Adrenal gland (tissue), 12 donors: ENCODE results near the gene ITIH3. TPM values are rescaled to one million over a fixed set of nuclear protein-coding genes. Genes with fewer than 3 reads are reported as not detected.

Experiments
- DNase-seq, 7 donors: peaks; one replicate each; pipeline ENCODE4 v3.0.0-alpha.2; 2019 to 2020
- H3K27ac ChIP-seq, 5 donors: fragments of 200-600 bp; sonication (generic) in 4 of 5; 1 replicate in 3 of 5; 2 replicates in 2 of 5; pipeline versions ENCODE4 v1.5.1 to v1.8.0; 2016 to 2020; ENCODE audit warnings: mild to moderate bottlenecking in 1 of 5
- H3K27me3 ChIP-seq: fragments of 200-600 bp; 2 replicates; pipeline ENCODE4 v1.8.0; 2021
- H3K36me3 ChIP-seq, 2 donors: fragments of 200-600 bp; replicated peaks in 1 of 2; 1 replicate in 1 of 2; 2 replicates in 1 of 2; pipeline versions ENCODE4 v1.5.1 to v1.8.0; 2018 to 2022
- H3K4me1 ChIP-seq, 2 donors: fragments of 200-600 bp; replicated peaks in 1 of 2; 1 replicate in 1 of 2; 2 replicates in 1 of 2; pipeline versions ENCODE4 v1.5.1 to v1.8.0; 2018 to 2021
- H3K4me3 ChIP-seq, 4 donors: fragments of 200-600 bp; sonication (generic) in 3 of 4; one replicate each; pipeline ENCODE4 v1.5.1; 2016 to 2018
- H3K9me3 ChIP-seq, 3 donors: fragments of 200-600 bp; sonication (generic) in 1 of 3; replicated peaks in 1 of 3; 1 replicate in 2 of 3; 2 replicates in 1 of 3; pipeline versions ENCODE4 v1.5.1 to v1.8.0; 2016 to 2021
- CTCF ChIP-seq, 6 experiments: fragments of 450-650 bp in 4 of 6; fragments of 200-600 bp in 2 of 6; sonication (generic) in 1 of 6; IDR thresholded peaks; 1 replicate in 5 of 6; 2 replicates in 1 of 6; pipeline versions ENCODE4 v1.5.1 to v1.8.0; 2016 to 2021; ENCODE audit warnings: antibody characterized with exemption in 6 of 6, mild to moderate bottlenecking in 2 of 6, moderate library complexity in 1 of 6
- POLR2A ChIP-seq, 2 donors: fragments of 450-650 bp; IDR thresholded peaks; one replicate each; pipeline ENCODE4 v1.6.1; 2017; ENCODE audit warnings: antibody characterized with exemption in 2 of 2, mild to moderate bottlenecking in 2 of 2, moderate library complexity in 1 of 2
- WGBS, 4 donors: extraction: QIAGEN DNeasy Blood & Tissue Kit in 2 of 4; methylation state at CpG; one replicate each; pipeline versions ENCODE4 v1.1.5 to v1.1.7; 2013 to 2017; 5-methylcytosine and 5-hydroxymethylcytosine counted together
- intact Hi-C, 2 donors: fragments of 100-400 bp; cut with DNase I; formaldehyde crosslinking; loops; one replicate each; pipeline versions ENCODE4 v1.14.1 to v1.15.0; 2022 to 2023
- polyA plus RNA-seq, 3 donors: library from polyadenylated mRNA; stranded (reverse); fragments of 200-250 nt in 2 of 3; fragments of 350-450 nt in 1 of 3; fragmentation: Illumina TruSeq in 1 of 3; extraction: RNeasy Lipid Tissue Mini Kit (QIAGEN cat#74804) in 1 of 3; gene quantifications; one replicate each; pipeline ENCODE4 v1.2.3, GENCODE V29; 2013 to 2014
- total RNA-seq, 9 donors: library from RNA; depleted of rRNA in 4 of 9; stranded (reverse); fragments of >200 nt in 4 of 9; fragments of 120-200 nt in 1 of 9; fragmentation: NEBNext Ultra II Directional in 1 of 9; extraction: Animal tissue kit (Norgen Biotek cat#: 25700) in 1 of 9; gene quantifications; one replicate each; pipeline versions ENCODE4 v1.1.0 to v1.2.4, GENCODE V29; 2013 to 2023
- donor health status: healthy with polysubstance abuse.
- donor health status: Bipolar disorder and iron deficiency.
- donor health status: DM: yes; HTN: yes; CAD: no.
- donor health status: DM: no; HTN: no; CAD: no.
- donor health status: DM: no; HTN: no; CAD: no.
- donor health status: DM: yes; HTN: yes; CAD: no.

The ITIH3 gene
- total and polyA plus RNA-seq, 12 donors: 0.18 to 31.7 (median 3.2) TPM

- 75 to 84% (median 78%) methylated on average over 14 to 17 of the region's 17 CpGs for WGBS, 4 donors
- intact Hi-C loops: no loop called here
- H3K27ac ChIP-seq: no peak overlapping the region
- H3K9me3 ChIP-seq: no peaks in the 10 kb centered on the region
- H3K27me3 ChIP-seq: no peaks in the 10 kb centered on the region
- no peaks in the 10 kb centered on the region for H3K36me3 ChIP-seq
- TF ChIP-seq POLR2A (IDR thresholded peaks at IDR 0.05): no peak
- TF ChIP-seq CTCF (IDR thresholded peaks at IDR 0.05): no peak
- H3K4me3 ChIP-seq: no peak overlapping the region
- DNase-seq: peak in 3 of 7 donors; percentile 9 to 46 (median 15)
- H3K4me1 ChIP-seq: no peaks in the 10 kb centered on the region
Measured at GRCh38 chr3:52777959-52778805, 16.4 kb upstream of the ITIH3 start.

DNA sequence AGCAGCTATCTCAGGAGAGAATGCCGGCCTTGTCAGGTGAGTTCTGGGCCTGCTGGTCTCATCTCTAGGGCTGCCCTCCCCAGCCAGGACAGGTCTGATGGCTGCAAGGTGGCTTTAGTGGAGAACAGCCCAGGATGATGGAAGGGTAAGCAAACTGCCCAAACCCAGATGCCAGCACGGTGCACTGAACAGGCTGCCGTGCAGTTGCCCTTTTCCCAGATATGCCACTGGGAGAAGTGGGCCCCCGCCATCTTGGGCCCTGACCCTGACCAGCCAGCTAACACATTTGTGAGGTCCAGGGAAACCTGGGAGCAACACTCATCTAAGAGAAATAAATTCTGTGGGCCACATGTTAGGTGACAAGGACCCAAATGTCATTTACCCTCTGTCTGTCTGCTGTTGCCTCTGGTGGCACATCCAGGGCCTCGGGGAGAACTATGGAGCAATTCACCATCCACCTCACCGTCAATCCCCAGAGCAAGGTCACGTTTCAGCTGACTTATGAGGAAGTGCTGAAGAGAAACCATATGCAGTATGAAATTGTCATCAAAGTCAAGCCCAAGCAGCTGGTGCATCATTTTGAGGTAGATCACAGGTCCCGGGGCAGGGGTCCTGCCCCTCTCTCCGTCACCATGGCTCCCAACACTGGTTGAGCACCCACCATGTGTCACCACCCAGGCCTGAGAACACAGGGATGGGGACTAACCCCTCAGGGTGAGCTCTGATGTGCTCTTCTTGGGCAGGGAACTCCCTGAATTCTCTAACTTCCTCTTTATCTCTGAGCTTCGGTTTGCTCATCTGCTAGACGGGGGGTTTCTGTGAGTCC, 15.4 kb upstream of the ITIH3 start:
- no peak overlapping the region for H3K27ac ChIP-seq
- no peaks in the 10 kb centered on the region for H3K27me3 ChIP-seq
- H3K36me3 ChIP-seq: no peaks in the 10 kb centered on the region
- peak in 3 of 7 donors; percentile 12 to 38 (median 18) for DNase-seq
- H3K4me3 ChIP-seq: no peak overlapping the region
- WGBS, 4 donors: 68 to 77% (median 75%) methylated on average over 8 to 11 of the region's 11 CpGs
- no peak for TF ChIP-seq POLR2A (IDR thresholded peaks at IDR 0.05)
- TF ChIP-seq CTCF (IDR thresholded peaks at IDR 0.05): no peak
- H3K9me3 ChIP-seq: no peaks in the 10 kb centered on the region
- H3K4me1 ChIP-seq: no peaks in the 10 kb centered on the region
- intact Hi-C loops: no loop called here

- TF ChIP-seq CTCF (IDR thresholded peaks at IDR 0.05) (no peak), POLR2A (IDR thresholded peaks at IDR 0.05) (no peak)
- Histone ChIP-seq H3K4me3 (no peak overlapping the region), H3K4me1 (no peaks in the 10 kb centered on the region), H3K36me3 (no peaks in the 10 kb centered on the region), H3K9me3 (no peaks in the 10 kb centered on the region), H3K27me3 (no peaks in the 10 kb centered on the region), H3K27ac (no peak overlapping the region)
- peak in 2 of 7 donors; percentile 10 to 27 for DNase-seq
- intact Hi-C loops: no loop called here
- WGBS, 4 donors: 83 to 94% (median 87%) methylated on average over 7 to 8 of the region's 8 CpGs
Measured at GRCh38 chr3:52779837-52780585, 14.6 kb upstream of the ITIH3 start.

- intact Hi-C loops: no loop called here
- DNase-seq: no peak
- no peaks in the 10 kb centered on the region for H3K9me3 ChIP-seq
- H3K36me3 ChIP-seq: no peaks in the 10 kb centered on the region
- H3K4me1 ChIP-seq: no peaks in the 10 kb centered on the region
- no peak overlapping the region for H3K4me3 ChIP-seq
- no peak for TF ChIP-seq CTCF (IDR thresholded peaks at IDR 0.05)
- TF ChIP-seq POLR2A (IDR thresholded peaks at IDR 0.05): no peak
- 58 to 65% (median 60%) methylated on average over 13 of the region's 13 CpGs for WGBS, 4 donors
- no peak overlapping the region for H3K27ac ChIP-seq
- no peaks in the 10 kb centered on the region for H3K27me3 ChIP-seq
Measured at GRCh38 chr3:52781741-52782140, 12.9 kb upstream of the ITIH3 start.
